H1 (cell line): ENCODE results near the gene LRRC3C.

Experiments used
- CBX5 ChIP-seq: fragments of 300-800, 300-1000 bp; sonication (generic); IDR thresholded peaks from 2 replicates; pipeline ENCODE4 v1.7.1; 2016; ENCODE audit warnings: antibody characterized with exemption, low read length, low read depth
- CBX8 ChIP-seq: fragments of 300-800, 300-1000 bp; sonication (generic); IDR thresholded peaks from 2 replicates; pipeline ENCODE4 v1.7.1; 2016; ENCODE audit warnings: low read depth, low read length, borderline replicate concordance
- CREB1 ChIP-seq: IDR thresholded peaks from 2 replicates; pipeline ENCODE4 v1.6.1; 2012; ENCODE audit warnings: inconsistent platforms
- EP300 ChIP-seq, 2 experiments: IDR thresholded peaks; 1 replicate in 1 of 2; 2 replicates in 1 of 2; pipeline ENCODE4 v1.6.1; 2011 to 2012; ENCODE audit warnings: low read depth in 2 of 2, low read length in 2 of 2, mild to moderate bottlenecking in 2 of 2, borderline replicate concordance in 1 of 2, inconsistent platforms in 1 of 2, moderate library complexity in 1 of 2
- HDAC2 ChIP-seq, 2 experiments: fragments of 300-600 bp in 1 of 2; sonication (generic) in 1 of 2; IDR thresholded peaks; 2 replicates each; pipeline ENCODE4 v1.6.1; 2011 to 2012; ENCODE audit warnings: low read depth in 2 of 2, low read length in 2 of 2, mild to moderate bottlenecking in 2 of 2, moderate library complexity in 2 of 2, borderline replicate concordance in 1 of 2, inconsistent platforms in 1 of 2
- JUN ChIP-seq: IDR thresholded peaks from 2 replicates; pipeline ENCODE4 v1.6.1; 2011; ENCODE audit warnings: low read depth, mild to moderate bottlenecking, improper control_type of control experiment, low read length
- KDM1A ChIP-seq: fragments of 200-600, 300-600 bp; sonication (generic); IDR thresholded peaks from 2 replicates; pipeline ENCODE4 v1.7.1; 2016; ENCODE audit warnings: mild to moderate bottlenecking, low read length, borderline replicate concordance
- POLR2AphosphoS5 ChIP-seq: IDR thresholded peaks from 2 replicates; pipeline ENCODE4 v1.6.1; 2011; ENCODE audit warnings: low read depth, low read length
- TF ChIP-seq, protein P1 (sequence below), 3 experiments: IDR thresholded peaks; 1 replicate in 2 of 3; 2 replicates in 1 of 3; pipeline versions ENCODE4 v1.5.1 to v1.6.1; 2011; ENCODE audit warnings: low read length in 3 of 3, mild to moderate bottlenecking in 3 of 3, inconsistent platforms in 2 of 3, low read depth in 1 of 3, moderate library complexity in 1 of 3; ENCODE audit not compliant: insufficient read depth in 1 of 3; ENCODE audit errors: control extremely low read depth in 1 of 3
- TF ChIP-seq, protein P2 (sequence below): IDR thresholded peaks from 2 replicates; pipeline ENCODE4 v1.6.1; 2011; ENCODE audit warnings: low read depth, mild to moderate bottlenecking, low read length; ENCODE audit not compliant: insufficient read depth

DNA sequence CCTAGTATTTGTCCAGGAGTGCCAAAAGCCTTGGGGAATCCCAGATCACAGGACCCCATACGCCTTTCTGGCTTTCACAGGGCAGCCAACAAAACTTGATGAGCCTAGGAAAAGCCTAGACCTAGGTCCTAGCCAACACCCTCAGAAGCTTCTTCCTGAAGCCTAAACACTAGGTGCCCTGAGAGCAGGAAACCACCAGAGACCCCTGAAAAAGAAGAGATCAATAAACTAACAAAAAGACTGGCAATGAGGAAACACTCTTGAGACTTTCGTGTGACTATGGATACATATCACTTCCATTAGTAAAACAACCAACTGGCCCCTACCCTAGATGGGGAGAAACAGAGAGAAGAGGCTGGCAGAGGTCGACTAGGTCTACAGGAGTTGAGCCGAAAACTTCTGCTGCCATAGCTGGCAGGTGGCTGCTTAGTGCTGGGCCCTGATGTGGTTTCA lies 1.4 kb upstream of the LRRC3C start:
- TF ChIP-seq EP300 (IDR thresholded peaks at IDR 0.05; ENCODE audit: borderline replicate concordance in 1 of 2, low read depth in 2 of 2, low read length in 2 of 2) (no peak), POLR2AphosphoS5 (no peak), HDAC2 (IDR thresholded peaks at IDR 0.05; ENCODE audit: borderline replicate concordance in 1 of 2, low read depth in 2 of 2, low read length in 2 of 2) (no peak), JUN (no peak), CBX5 (no peak), CBX8 (no peak), CREB1 (no peak), KDM1A (no peak)
- TF ChIP-seq, protein P1, sequence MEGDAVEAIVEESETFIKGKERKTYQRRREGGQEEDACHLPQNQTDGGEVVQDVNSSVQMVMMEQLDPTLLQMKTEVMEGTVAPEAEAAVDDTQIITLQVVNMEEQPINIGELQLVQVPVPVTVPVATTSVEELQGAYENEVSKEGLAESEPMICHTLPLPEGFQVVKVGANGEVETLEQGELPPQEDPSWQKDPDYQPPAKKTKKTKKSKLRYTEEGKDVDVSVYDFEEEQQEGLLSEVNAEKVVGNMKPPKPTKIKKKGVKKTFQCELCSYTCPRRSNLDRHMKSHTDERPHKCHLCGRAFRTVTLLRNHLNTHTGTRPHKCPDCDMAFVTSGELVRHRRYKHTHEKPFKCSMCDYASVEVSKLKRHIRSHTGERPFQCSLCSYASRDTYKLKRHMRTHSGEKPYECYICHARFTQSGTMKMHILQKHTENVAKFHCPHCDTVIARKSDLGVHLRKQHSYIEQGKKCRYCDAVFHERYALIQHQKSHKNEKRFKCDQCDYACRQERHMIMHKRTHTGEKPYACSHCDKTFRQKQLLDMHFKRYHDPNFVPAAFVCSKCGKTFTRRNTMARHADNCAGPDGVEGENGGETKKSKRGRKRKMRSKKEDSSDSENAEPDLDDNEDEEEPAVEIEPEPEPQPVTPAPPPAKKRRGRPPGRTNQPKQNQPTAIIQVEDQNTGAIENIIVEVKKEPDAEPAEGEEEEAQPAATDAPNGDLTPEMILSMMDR (IDR thresholded peaks at IDR 0.05; ENCODE audit: control extremely low read depth in 1 of 3, insufficient read depth in 1 of 3, low read depth in 1 of 3, low read length in 3 of 3): no peak
- TF ChIP-seq, protein P2, sequence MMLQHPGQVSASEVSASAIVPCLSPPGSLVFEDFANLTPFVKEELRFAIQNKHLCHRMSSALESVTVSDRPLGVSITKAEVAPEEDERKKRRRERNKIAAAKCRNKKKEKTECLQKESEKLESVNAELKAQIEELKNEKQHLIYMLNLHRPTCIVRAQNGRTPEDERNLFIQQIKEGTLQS: no peak
